AG09319 (cell line): ENCODE results near the gene TP53TG3.
"Not testable (repeated sequence)": the region's sequence is repeated elsewhere in the genome, so short reads cannot be mapped to it uniquely, and the experiment has no call there.

Experiments used
- DNase-seq: peaks from one replicate; pipeline ENCODE4 v3.0.0-alpha.2; 2010; ENCODE audit warnings: low read depth; ENCODE audit errors: extremely low read depth

The TP53TG3 gene, protein sequence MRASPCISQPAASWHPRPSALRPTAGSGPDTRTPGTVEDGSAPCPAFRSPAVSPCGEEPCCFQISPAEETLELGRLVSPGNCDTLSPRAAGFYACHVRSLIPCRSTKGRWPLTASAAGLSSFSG

GRCh38 chr16:32676065-32676464, at the start of gene TP53TG3:
TP53TG3 (minus strand) TSS chr16:32676165; CDS start chr16:32676097, 68 bp downstream.
- not testable (repeated sequence) for DNase-seq

- not testable (repeated sequence) for DNase-seq
Observed at GRCh38 chr16:32650876-32651275, 25.1 kb downstream of the TP53TG3 start.

- not testable (repeated sequence) for DNase-seq
Observed at GRCh38 chr16:32647562-32647961, 28.4 kb downstream of the TP53TG3 start.

- not testable (repeated sequence) for DNase-seq
Observed at GRCh38 chr16:32646780-32647179, 29.2 kb downstream of the TP53TG3 start.

GRCh38 chr16:32646177-32646576, 29.8 kb downstream of the TP53TG3 start:
- DNase-seq = not testable (repeated sequence)

- DNase-seq = not testable (repeated sequence)
Observed at GRCh38 chr16:32645278-32645908, 30.6 kb downstream of the TP53TG3 start.

- DNase-seq = not testable (repeated sequence)
Observed at GRCh38 chr16:32644715-32645114, 31.2 kb downstream of the TP53TG3 start.

DNA sequence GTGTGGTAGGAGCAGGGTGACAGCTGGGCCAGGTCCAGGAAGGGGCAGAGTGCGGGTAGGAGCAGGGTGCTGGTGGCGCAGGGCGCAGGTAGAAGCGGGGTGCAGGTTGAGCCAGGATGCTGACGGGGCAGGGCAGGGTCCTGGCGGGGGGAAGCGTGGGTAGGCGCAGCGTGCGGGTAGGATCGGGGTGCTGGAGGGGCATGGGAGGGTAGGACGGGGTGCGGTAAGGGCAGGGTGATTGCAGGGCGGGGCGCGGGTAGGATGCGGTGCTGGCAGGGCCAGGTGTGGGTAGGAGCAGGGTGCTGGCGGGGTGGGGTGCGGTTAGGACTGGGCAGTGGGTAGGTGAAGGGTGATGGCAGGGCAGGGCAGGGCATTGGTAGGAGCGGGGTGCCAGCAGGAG, 38.4 kb downstream of the TP53TG3 start:
- not testable (repeated sequence) for DNase-seq

DNA sequence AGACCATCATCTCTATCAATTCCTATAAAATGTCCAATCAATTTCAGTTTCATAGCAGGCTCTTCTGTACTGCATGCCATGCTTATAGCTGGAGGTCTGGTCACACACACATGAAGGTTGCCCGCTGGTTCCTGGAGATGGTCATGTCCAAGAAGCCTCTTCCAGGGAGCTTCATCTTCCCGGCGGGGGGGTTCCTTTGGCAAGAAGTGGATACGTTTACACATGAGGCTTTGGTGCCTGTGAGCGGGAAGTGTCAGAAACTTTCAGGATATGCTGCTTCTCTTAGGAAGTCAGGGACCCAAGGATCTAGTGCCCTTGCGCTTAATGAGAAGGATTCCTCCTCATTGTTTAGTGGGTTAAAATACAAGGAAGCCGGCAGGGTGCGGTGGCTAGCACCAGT, 43.9 kb downstream of the TP53TG3 start:
- DNase-seq = not testable (repeated sequence)
